Heart right ventricle (tissue), 16 donors: ENCODE data around the gene CYTH2. TPM values are rescaled to one million over a fixed set of nuclear protein-coding genes. Genes with fewer than 3 reads are reported as not detected.

Experiments
- ATAC-seq, 8 donors: fragments of 200-7000 bp; cut with Tn5 transposase; one replicate each; pipeline ENCODE4 v1.9.1; 2020; ENCODE audit warnings: mild to moderate bottlenecking in 8 of 8, moderate library complexity in 8 of 8, moderate number of reproducible peaks in 1 of 8
- DNase-seq, 2 donors: peaks; one replicate each; pipeline ENCODE4 v3.0.0-alpha.2; 2020
- H3K27ac ChIP-seq, 10 donors: fragments of 200-600 bp; sonication (generic) in 2 of 10; one replicate each; pipeline versions ENCODE4 v1.5.0 to v1.8.0; 2020 to 2022; ENCODE audit warnings: mild to moderate bottlenecking in 3 of 10
- H3K27me3 ChIP-seq, 7 donors: fragments of 200-600 bp; one replicate each; pipeline ENCODE4 v1.8.0; 2021 to 2022; ENCODE audit warnings: mild to moderate bottlenecking in 2 of 7
- H3K36me3 ChIP-seq, 9 donors: fragments of 200-600 bp; sonication (generic) in 1 of 9; one replicate each; pipeline versions ENCODE4 v1.5.0 to v1.8.0; 2020 to 2022; ENCODE audit warnings: mild to moderate bottlenecking in 2 of 9
- H3K4me1 ChIP-seq, 9 donors: fragments of 200-600 bp; sonication (generic) in 1 of 9; one replicate each; pipeline versions ENCODE4 v1.5.0 to v1.8.0; 2020 to 2022; ENCODE audit warnings: mild to moderate bottlenecking in 4 of 9
- H3K4me3 ChIP-seq, 10 donors: fragments of 200-600 bp; sonication (generic) in 2 of 10; one replicate each; pipeline versions ENCODE4 v1.5.0 to v1.8.0; 2020 to 2022; ENCODE audit warnings: mild to moderate bottlenecking in 7 of 10, moderate library complexity in 2 of 10
- H3K9me3 ChIP-seq, 11 donors: fragments of 200-600 bp in 10 of 11; sonication (generic) in 2 of 11; one replicate each; pipeline versions ENCODE4 v1.5.0 to v1.8.0; 2013 to 2022; ENCODE audit warnings: mild to moderate bottlenecking in 2 of 11, control low read depth in 1 of 11, moderate library complexity in 1 of 11
- CTCF ChIP-seq, 9 donors: fragments of 200-600 bp; sonication (generic) in 2 of 9; IDR thresholded peaks; one replicate each; pipeline versions ENCODE4 v1.5.0 to v1.8.0; 2021 to 2022; ENCODE audit warnings: antibody characterized with exemption in 9 of 9, mild to moderate bottlenecking in 5 of 9, moderate library complexity in 1 of 9
- WGBS, 2 donors: extraction: QIAGEN DNeasy Blood & Tissue Kit; methylation state at CpG; one replicate each; pipeline ENCODE4 v1.1.7; 2013; ENCODE audit warnings: inconsistent platforms in 1 of 2; 5-methylcytosine and 5-hydroxymethylcytosine counted together
- intact Hi-C, 10 donors: fragments of 100-400 bp; cut with DNase I; formaldehyde crosslinking; loops; one replicate each; pipeline versions ENCODE4 v1.11.1 to v1.14.2; 2022
- polyA plus RNA-seq, 2 donors: library from polyadenylated mRNA; stranded (reverse); fragments of 200-250 nt; gene quantifications; one replicate each; pipeline ENCODE4 v1.2.3, GENCODE V29; 2013
- total RNA-seq, 10 donors: library from RNA; stranded (reverse); fragmentation: NEBNext Ultra II Directional in 3 of 10; extraction: Animal tissue kit (Norgen Biotek cat#: 25700) in 3 of 10; gene quantifications; one replicate each; pipeline versions ENCODE4 v1.2.1 to v1.2.4, GENCODE V29; 2021 to 2023
- donor health status: Arrhythmogenic right ventricular cardiomyopathy.
- donor health status: ischemic (EF 13 %, LVEDD 7.1; RV severe dilation, severe dysfunction).
- donor health status: healthy with polysubstance abuse.
- donor health status: DM: no; HTN: yes; CAD: no.
- donor health status: DM: no; HTN: no; CAD: no.
- donor health status: ischemic (EF 25% LVEDD 6.9; RV normal size, moderate dysfunction).
- donor health status: ischemic (EF 25% LVEDD 5.7; RV mildly dilated, moderate dysfunction).
- donor health status: healthy.
- donor health status: DM: yes; HTN: yes; CAD: no.
- donor health status: Ischemic cardiomyopathy.
- donor health status: ischemic (EF 35%, LVEDD 5.7; RV mildly dilated, moderate dysfunction).
- donor health status: nonischemic (EF 11% LVEDD 7.7; RV severe dilation, severe dysfunction).
- donor health status: DM: yes; HTN: yes; CAD: no.
- donor health status: PGD.
- donor health status: ischemic (EF 29% LVEDD 5.4; RV normal size, mild dysfunction).
- donor health status: nonischemic (EF 23%, LVEDD 6.1; RV moderate dilation, normal function).

Gene CYTH2
- total and polyA plus RNA-seq, 12 donors = 25.8 to 41.9 (median 32.2) TPM

DNA sequence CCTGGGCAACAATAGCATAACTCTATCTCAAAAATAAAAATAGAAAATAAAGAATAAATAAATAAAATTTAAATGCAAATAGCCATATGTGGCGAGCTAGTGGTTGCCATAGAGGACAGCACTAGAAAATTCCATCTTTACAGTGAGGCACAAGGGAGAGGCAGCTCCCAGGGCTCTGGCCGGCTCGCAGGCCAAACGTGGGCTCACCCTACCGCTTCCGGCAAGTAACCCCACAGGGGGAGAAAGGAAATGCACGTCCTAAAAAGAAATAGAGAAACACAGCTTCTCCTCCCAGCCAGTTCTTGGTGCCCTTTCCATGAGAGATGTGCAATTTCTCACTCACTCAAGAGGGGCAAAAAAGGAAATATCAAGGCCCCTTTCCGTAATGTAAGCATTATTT lies 35.8 kb upstream of the CYTH2 start:
- H3K36me3 ChIP-seq = no peaks in the 10 kb centered on the region
- intact Hi-C loops = no loop called here
- H3K27me3 ChIP-seq = peaks cover 0 to 27% (median 0%) of the 10 kb centered on the region in 7 donors
- no peak overlapping the region for H3K4me3 ChIP-seq
- H3K4me1 ChIP-seq = no peaks in the 10 kb centered on the region
- H3K9me3 ChIP-seq = no peaks in the 10 kb centered on the region
- no peak for TF ChIP-seq CTCF (IDR thresholded peaks at IDR 0.05)
- no peak overlapping the region for H3K27ac ChIP-seq
- ATAC-seq (no peak), DNase-seq (no peak)
- WGBS, 2 donors = 63 to 66% methylated on average over 8 of the region's 8 CpGs

DNA sequence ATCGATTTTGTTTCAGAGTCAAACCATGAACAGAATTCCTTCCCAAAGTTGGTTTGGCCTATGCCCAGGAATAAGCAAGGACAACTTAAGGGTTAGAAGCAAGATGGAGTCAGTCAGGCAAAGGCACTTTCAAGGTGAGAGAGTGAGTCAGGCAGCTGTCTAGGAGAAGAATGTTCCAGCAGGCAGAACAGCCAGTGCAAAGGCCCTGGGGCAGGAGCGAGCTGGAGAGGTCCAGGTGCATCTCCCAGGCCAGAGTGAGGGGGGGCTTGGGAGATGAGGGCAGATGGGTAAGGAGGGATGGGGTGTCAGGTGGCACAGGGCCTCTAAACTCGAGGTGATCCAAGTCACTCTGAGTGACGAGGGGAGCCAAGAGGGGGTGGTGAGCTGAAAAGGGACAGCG lies 32.6 kb upstream of the CYTH2 start:
- WGBS, 2 donors = 86% methylated on average over 5 of the region's 5 CpGs

DNA sequence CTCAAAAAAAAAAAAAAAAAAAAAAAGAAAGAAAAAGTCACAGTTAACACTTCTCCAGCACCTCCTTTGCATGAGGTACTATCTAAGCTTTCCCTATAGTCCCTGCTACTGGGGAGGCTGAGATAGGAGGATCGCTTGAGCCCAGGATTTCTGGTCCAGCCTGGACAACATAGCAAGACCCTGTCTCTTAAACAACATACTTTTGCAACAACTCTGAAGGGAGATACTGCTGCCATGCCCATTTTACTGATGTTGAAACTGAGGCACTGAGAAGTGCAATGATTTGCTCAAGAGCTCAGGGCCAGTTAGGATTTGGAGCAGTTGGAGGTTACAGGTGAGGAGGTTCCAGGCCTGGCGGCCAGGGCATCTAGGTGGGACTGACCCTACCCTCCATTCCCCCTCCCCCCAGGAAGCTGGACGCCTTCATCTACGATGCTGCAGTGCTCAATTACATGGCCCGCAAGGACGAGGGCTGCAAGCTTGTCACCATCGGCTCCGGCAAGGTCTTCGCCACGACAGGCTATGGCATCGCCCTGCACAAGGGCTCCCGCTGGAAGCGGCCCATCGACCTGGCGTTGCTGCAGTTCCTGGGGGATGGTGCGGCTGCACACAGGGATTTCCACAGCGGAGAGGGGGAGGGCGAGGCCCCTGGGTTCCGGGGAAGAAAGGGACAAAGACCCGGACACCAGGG lies 27.7 kb upstream of the CYTH2 start:
- intact Hi-C loops = no loop called here
- no peak for TF ChIP-seq CTCF (IDR thresholded peaks at IDR 0.05)
- DNase-seq (no peak), ATAC-seq (no peak)
- 91 to 95% methylated on average over 20 of the region's 20 CpGs for WGBS, 2 donors
- Histone ChIP-seq H3K9me3 (no peaks in the 10 kb centered on the region), H3K4me3 (no peak overlapping the region), H3K4me1 (peaks cover 4 to 24% (median 20%) of the 10 kb centered on the region in 9 donors), H3K27ac (no peak overlapping the region), H3K36me3 (no peaks in the 10 kb centered on the region), H3K27me3 (peaks cover 0 to 54% (median 32%) of the 10 kb centered on the region in 7 donors)

More for the DNA sequence above, 32.6 kb upstream of the CYTH2 start:
- TF ChIP-seq CTCF (IDR thresholded peaks at IDR 0.05) = no peak
- intact Hi-C loops = no loop called here
- Histone ChIP-seq H3K9me3 (no peaks in the 10 kb centered on the region), H3K27me3 (peaks cover 0 to 55% (median 14%) of the 10 kb centered on the region in 7 donors), H3K4me3 (no peak overlapping the region), H3K27ac (no peak overlapping the region), H3K4me1 (no peaks in the 10 kb centered on the region), H3K36me3 (no peaks in the 10 kb centered on the region)
- DNase-seq (no peak), ATAC-seq (no peak)

GRCh38 chr19:48442116-48443035 lies 26.8 kb upstream of the CYTH2 start:
- DNase-seq = no peak
- Histone ChIP-seq H3K4me3 (no peak overlapping the region), H3K4me1 (peaks cover 4 to 28% (median 24%) of the 10 kb centered on the region in 9 donors), H3K27ac (no peak overlapping the region), H3K27me3 (peaks cover 0 to 45% (median 32%) of the 10 kb centered on the region in 7 donors), H3K9me3 (no peaks in the 10 kb centered on the region), H3K36me3 (peaks cover 0 to 7% (median 3%) of the 10 kb centered on the region in 9 donors)
- no peak for TF ChIP-seq CTCF (IDR thresholded peaks at IDR 0.05)
- intact Hi-C loops = no loop called here
- 44 to 56% methylated on average over 28 to 94 of the region's 94 CpGs for WGBS, 2 donors
- no peak for ATAC-seq
